Stromal cell of bone marrow (primary cell): ENCODE results near the gene UBA1.

Source experiments
- DNase-seq: peaks from one replicate; pipeline ENCODE4 v3.0.0-alpha.2; 2012; ENCODE audit warnings: low read depth

UBA1 gene

DNA sequence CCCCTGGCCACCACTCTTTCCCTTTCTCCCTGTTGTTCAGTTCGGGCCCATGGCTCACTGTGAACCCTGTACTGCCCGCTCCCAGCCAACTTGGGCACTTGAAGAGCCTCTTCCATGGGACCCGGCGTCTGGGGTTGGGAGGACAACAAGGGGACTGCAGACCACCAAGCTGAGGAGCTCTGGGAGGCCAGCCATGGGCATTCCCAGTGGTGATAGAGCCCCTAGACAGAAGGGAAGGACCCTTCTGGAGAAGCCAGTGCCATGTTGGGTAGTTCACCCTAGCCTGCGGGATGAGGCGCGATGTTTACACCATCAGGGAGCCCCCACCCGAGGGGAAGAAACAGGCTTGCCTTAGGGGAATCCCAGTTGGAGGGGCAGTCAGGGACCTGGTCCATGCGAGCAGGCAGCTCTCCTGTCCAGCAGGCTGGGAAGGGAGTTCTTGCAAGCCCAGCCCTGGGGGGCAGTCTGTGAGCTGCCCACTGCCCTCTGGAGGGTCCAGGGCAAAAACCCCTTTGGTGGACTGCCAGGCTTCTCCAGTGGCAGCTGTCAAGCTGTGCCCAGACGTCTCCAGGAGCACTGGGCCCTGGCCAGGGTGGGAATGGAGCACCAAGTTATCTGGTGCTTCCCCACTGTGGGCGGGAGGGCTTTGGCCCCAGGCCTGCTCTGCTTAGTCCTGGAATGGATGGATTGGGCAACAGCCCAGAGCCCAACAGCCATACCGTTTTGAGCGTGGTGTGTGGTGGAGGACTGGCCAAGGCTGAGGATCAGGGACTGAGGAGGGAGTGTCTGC, 23.7 kb upstream of the UBA1 start:
- no peak for DNase-seq

DNA sequence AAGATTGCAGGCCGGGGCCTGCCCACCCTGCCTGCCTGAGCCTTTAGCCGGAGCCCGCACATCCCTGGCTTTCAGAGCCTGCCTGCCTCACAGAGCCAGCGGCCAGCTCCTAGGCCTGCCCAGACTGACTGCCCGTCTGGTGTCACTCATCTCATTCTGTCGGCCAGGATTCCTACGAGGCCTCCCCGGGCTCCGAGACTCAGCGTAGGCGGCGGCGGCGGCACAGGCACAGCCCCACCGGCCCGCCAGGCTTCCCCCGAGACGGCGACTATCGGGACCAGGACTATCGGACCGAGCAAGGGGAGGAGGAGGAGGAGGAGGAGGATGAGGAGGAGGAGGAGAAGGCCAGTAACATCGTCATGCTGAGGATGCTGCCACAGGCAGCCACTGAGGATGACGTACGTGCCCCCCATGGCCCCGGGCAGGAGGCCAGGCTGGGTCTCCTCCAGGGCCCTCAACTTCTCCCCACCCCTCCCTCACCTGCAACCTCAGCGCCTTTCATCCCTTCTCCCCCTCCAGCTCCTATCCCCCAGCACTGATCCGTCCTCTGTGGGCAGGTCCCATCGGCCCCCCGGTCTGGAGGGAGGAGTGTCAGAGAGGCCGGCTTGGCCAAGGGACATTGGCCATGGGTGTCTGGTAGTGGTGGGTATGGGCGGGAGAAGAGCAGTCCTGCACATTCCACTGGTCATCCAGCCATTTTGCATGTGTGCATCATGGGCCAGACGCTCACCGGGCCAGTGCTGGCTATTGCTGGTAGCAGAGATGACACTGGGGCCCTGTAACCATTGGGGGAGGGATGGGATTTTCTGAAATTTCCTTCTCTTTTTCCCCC, 22.6 kb upstream of the UBA1 start:
- DNase-seq, result no peak

DNA sequence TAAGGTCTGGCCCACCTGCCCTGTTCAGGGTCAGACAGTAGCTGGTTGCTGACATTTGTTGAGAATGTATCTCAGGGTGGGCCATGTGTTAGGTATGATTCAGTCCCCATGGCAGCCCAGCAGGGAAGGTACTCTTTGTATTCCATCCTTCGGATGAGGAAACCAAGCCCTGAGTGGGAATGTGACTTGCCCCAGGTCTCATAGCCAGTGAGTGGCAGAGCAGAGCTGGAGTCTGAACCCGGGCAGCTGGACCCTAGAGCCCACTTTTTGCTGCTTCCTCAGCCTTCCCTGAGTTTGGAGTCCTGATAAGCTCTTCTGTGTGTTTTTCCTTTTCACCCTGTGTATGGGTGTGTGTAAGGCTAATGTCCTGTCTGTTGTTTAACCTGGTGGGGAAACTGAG, 21.6 kb upstream of the UBA1 start:
- DNase-seq, result no peak

DNA sequence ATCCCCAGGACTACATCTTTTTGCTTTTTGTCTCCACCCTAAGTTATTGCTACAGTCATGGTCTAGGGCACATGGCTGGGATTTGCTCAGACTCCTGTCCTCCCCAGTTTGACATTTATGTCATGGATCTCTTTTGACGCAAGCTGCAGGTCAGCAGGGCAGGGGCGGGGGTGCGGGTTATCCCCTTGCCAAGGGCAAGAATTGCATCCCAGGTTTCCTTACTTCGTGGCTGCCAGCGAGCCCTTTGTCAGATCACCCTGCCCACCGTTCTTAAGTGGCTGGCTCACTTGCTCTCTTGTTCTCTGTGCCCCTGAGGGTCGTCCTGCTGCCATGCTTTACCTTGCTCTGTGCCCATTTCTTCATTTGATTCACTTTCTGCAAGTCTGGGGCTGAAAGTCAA, 21.1 kb upstream of the UBA1 start:
- no peak for DNase-seq

DNA sequence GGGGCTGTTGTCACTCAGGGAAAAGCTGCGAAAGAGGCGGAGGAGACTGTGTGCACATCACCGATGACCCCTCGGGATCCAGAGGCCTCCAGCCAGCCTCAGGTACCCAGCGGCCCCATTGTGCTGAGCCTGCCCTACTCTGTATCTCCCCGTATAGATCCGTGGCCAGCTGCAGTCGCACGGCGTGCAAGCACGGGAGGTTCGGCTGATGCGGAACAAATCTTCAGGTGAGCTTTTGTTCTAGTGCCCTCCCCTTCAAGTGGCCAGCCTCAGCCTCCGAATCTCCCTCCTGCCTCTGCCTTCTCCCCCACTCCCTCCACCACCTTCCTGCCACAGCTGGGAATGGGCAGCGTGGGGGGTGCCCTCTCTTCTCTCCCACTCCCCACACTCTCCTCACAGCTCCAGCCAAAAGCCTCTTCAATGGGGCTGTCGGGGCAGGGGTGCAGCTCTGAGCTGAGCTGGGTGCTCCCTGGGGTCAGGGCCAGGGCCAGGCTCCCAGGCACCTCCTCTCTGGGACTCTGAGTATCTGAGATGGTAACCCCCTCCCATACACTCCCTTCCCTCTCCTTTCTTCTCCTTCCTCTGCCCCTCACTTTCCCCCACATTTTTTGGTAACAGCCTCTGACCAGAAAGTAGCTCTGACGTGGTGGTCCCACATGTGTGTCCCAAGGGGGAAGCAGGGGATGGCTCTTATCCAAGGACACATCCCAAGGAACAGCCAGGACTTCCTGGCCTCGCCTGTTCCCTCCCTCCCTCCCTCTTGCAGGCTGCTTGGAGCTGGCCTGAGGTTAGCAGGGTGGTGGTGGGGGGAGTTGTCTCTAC, 20.4 kb upstream of the UBA1 start:
- no peak for DNase-seq

DNA sequence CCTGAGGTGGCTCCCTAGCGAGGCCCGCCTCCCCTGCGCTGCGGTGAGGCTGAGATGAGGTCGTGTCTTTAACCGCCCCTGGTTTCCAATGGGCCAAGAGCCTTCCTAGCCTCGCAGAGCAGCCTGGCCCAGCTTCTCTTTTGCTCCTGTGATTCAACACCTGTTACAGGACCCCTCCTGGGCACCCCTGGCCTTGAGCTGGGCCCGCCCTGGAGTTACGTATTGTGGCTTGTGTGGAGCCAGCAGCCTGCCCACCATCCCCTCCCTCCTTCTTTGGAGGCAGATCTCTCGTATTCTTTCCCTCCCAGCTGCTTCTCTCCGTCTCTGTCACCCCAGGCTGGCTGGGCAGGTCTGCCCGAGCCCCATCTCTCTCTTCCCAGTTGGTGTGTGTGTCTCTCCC, 19.3 kb upstream of the UBA1 start:
- DNase-seq, result no peak

DNA sequence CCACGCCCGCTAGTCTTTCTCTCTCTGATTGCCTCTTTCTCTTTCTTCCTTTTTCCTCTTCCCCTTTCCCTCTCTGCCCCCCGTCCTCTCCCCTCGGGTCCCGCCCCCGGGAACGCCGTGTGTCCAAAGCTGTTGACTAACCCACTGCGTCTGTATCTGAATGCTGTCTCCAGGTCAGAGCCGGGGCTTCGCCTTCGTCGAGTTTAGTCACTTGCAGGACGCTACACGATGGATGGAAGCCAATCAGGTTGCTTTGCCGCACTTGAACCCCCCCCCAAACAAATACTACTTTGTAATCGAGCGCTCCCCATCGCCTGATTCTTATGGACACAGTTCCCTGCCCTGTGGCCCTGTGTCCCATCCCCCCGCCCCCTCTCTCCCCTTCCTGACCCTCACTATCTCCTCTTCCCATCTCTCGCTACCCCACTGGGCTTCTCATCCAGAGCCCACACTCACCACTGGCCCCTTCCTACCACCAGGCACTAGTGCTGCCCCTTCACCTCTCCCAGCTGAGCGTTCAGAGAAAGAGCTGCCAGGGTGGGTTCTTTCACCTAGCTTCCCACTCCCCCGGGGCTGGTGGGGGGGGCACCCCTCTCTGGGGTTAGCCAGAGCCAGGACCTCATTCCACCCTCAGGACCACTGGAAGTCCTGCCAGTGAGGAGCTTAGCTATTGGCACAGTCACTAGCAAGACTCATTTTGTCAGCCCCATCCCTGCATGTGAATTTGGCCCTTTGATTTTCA, 18.6 kb upstream of the UBA1 start:
- no peak for DNase-seq

DNA sequence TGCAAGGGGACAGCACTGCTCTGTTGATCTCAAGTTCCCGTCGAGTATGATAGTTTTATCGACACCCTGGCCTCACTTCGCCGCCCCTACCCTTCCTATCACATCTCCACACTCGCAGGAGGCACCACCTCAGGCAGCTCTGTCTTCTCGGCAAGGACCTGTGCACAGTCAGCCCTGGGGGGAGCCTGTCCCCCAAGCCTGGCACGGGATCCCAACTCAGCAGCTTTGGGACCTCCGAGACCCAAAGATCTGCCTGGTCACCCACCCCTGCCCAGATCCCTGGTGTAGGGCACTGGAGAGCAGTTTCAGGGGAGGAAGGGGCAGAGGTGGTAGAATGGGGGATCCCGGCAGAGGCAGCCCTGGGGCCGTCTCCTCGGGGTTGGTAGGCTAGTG, 18.0 kb upstream of the UBA1 start:
- DNase-seq, result no peak

DNA sequence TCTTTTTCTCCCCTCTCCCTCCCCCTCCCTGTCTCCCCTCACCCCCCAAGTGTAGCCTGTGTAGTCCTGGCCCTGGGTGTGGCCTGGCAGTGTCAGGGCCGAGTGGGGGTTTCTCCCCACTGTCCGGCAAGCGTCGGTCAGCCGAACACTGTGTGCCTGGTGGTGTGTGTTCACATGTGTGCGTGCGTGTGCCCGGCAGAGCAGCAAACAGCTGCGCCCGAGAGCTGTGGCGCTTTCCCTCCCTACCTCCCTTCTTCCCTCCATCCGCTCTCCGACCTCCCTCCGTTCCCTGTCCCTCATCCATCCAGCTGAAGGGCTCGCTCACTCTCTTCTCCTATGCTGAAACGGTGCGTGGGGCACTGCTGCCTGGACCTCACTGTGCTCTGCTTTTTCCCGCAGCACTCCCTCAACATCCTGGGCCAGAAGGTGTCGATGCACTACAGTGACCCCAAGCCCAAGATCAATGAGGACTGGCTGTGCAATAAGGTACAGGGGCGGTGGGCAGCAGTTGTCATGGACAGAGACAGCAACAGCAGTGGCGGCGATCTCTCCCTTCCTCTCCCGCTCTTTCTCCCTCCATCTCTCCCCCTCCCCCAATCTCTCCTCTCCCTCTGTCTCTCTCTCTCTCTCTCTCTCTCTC, 17.4 kb upstream of the UBA1 start:
- no peak for DNase-seq

DNA sequence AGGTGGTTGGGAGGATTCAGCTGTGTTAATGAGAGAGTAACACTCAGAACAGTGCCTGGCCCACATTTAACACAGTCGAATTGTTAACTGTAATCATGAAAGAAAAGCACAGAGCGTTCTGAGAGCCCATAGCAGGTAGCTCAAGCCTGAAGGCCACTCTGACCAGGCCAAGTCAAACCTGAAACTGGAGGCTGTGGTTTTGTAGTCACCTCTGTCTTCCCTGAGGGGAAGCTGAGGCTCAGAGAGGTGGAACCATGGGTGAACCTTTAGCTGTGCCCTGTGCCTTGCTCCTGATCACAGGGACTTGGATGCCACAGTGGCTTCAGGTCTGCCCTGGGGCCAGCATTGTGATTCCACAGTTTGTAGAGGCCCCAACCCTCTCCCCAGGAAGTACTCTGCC, 16.6 kb upstream of the UBA1 start:
- DNase-seq, result no peak

DNA sequence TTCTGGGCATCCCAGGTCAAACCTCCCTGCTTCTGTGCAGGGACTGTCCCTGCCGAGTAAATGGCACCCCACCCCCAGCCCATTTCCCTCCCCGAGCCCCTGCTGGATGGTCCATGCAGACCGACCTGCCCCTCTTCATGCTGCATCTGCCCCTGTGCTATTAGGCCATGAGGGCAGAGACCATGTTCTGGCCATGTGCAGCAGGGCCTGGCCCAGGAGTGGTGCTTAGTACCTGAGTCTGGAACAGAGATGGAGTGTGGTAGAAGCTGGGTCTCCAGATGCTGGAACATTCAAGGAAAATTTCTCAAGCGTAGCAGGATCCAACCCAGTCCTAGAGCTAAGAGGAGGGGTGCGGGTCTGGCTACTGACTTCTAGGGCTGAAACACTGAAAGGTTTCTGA, 15.3 kb upstream of the UBA1 start:
- no peak for DNase-seq

DNA sequence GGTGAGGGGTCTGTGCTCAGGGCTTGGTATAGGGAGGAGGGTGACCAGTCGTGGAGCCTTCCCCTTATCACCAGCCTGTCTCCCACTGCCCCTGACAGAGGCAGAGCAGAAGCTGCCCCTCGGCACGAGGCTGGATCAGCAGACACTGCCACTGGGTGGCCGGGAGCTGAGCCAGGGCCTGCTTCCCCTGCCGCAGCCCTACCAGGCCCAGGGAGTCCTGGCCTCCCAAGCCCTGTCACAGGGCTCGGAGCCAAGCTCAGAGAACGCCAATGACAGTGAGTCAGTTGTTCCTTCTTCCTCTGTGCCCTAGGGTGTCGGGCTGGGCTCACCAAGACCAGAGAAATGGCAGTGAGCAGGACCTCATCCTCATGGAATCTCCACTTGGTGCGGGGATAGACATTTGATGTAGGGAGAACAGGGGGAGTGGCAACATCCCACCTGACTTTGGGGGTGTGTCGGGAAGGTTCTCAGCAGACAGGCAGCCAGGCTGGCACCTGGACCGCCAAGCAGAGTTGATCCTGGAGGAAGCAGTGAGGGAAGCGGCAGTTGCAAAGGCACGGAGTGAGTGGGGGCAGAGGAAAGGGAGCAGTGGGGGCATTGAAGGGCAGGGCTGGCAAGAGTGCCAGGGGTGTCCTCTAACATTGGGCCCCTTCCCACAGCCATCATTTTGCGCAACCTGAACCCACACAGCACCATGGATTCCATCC, 14.3 kb upstream of the UBA1 start:
- DNase-seq, result no peak

DNA sequence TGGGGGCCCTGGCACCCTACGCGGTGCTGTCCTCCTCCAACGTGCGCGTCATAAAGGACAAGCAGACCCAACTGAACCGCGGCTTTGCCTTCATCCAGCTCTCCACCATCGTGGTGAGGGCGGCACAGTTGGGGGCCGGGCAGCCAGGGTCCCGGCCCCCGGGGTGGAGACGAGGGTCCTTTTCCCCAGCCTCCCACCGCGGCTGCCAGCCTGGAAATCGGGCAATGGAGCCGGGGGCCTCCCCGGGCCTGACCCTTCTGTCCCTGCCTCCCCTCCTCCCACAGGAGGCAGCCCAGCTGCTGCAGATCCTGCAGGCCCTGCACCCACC, 13.7 kb upstream of the UBA1 start:
- no peak for DNase-seq

DNA sequence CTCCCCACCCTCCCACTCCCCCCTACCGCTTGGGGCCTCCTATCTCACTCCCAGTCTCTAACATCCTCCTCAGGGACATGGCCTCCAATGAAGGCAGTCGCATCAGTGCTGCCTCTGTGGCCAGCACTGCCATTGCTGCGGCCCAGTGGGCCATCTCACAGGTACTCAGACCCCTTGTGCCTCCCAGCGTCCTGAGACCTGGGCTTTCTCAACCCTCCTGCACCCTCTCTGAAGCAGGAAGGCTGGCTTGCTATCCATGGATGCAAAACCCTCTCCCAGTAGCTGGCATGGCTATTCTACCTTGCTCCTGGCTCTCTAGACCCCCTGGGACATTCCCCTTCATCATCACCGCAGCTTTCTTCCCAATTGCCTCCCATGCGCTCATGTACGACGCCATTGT, 13.3 kb upstream of the UBA1 start:
- no peak for DNase-seq

DNA sequence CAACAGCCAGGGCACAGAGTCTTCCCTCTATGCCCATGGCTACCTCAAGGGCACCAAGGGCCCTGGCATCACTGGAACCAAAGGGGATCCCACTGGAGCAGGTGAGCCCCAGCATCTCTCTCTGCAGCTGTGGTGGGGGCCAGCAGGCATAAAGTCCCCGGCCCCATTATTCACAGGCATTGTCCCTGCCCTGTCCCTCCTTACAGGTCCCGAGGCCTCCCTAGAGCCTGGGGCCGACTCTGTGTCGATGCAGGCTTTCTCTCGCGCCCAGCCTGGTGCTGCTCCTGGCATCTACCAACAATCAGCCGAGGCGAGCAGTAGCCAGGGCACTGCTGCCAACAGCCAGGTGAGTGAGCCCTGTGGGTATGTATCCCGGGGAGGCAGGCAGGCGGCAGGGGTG, 12.3 kb upstream of the UBA1 start:
- no peak for DNase-seq

DNA sequence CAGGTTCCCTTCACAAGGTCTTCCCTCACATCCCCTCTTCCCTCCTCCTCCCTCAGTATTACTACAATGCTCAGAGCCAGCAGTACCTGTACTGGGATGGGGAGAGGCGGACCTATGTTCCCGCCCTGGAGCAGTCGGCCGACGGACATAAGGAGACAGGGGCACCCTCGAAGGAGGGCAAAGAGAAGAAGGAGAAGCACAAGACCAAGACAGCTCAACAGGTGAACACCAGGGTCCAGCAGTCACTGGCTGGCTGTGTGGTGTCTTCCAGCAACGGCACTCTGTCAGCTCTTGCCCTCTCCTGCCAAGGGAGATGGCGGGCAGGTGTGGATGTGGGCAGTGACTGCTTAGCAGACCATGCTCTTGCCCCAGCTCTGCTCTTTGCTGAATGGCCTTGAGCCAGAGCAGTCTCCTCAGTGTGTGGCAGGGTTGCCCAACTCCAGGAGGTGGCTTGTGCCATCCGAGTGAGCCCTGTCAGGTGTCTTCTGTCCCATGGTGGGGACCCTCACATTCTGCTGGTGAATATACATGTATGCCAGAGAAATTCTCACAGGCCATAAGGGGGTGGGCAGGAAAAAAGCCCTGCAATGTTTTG, 11.4 kb upstream of the UBA1 start:
- no peak for DNase-seq

DNA sequence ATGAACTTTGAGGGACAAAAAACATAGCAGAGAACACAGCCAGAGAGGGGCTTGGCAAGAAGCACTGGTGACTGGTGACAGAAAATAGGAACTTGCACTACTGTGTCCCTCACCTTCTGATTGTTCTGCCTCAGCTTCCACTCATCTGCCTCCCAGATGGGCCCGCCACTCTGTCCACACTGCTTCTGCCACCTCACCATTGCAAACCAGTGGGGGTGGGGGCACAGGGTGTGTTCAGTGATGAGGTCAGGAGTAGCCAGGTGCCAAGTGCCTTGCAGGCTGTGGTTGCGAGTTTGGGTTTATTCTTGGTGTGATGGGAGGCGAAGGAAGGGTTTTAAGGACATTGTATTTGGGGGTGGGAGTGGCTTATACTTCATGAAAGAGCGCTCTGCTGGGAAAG, 9.1 kb upstream of the UBA1 start:
- DNase-seq, result no peak

DNA sequence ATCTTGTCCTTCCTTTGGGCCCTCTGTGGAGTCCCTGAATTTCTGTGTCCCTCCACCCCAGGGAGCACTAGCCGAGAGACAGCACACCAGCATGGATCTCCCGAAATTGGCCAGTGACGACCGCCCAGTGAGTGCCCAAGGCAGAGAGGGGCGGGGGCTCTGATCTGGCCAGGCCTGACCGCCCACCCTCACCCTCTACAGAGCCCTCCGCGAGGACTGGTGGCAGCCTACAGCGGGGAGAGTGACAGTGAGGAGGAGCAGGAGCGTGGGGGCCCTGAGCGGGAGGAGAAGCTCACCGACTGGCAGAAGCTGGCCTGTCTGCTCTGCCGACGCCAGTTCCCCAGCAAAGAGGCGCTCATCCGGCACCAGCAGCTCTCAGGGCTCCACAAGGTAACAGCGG, 8.4 kb upstream of the UBA1 start:
- no peak for DNase-seq

DNA sequence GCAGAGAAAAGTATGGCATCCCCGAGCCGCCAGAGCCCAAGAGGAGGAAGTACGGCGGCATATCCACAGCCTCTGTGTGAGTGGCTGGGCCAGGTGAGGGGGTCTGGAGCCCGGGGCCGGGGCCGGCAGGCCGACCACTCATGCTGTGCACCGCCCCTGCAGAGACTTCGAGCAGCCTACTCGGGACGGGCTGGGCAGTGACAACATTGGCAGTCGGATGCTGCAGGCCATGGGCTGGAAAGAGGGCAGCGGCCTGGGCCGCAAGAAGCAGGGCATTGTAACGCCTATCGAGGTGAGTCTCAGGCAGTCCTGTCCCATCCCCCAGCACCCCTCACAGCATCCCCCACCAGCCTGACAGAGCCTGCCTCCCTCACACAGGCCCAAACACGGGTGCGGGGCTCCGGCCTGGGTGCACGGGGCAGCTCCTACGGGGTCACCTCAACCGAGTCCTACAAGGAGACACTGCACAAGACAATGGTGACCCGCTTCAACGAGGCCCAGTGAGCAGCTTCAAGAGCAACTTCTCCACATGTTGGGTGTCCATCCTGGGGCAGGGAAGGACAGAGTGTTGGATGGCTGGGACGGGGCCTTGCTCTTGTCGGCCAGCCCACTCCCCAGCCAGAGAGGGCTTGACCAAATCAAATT, 7.4 kb upstream of the UBA1 start:
- DNase-seq, result no peak

DNA sequence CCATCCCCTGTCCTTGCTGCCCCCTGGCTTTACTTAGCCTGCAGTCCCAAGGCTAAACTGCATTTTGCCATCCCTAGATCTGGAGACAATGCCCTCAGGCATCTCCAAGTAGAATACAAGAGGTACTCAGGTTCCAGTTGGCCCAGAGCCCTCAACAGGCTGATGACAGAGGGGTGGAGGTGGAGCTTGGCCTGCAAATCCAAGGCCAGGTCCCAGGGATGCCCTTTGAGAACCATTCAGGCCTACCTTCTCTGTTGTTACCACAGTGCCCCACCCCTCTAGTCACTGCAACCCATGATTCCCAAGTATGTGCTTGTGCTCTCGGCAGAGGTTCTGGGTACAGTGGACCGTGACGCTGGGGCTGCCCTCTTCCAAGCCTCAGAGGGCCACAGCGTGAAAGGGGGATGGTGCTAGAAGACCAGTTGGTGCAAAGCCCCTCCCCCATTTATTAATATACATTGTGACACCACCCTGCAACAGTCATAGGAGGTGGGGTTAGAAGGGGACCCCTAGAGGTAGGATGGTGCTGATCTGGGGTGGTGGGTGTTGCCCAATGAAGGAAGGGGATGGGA, 6.4 kb upstream of the UBA1 start:
- DNase-seq, result no peak
